HG03280 (cell line): ENCODE data around the gene SLC25A39.
"Not testable (repeated sequence)": the region's sequence is repeated elsewhere in the genome, so short reads cannot be mapped to it uniquely, and the experiment has no call there.

ENCODE experiments used
- ATAC-seq: cut with Tn5 transposase; IDR thresholded peaks from one replicate; pipeline ENCODE4 v1.9.1; 2021; ENCODE audit warnings: mild to moderate bottlenecking, moderate library complexity; ENCODE audit not compliant: unreplicated experiment

Gene SLC25A39, protein sequence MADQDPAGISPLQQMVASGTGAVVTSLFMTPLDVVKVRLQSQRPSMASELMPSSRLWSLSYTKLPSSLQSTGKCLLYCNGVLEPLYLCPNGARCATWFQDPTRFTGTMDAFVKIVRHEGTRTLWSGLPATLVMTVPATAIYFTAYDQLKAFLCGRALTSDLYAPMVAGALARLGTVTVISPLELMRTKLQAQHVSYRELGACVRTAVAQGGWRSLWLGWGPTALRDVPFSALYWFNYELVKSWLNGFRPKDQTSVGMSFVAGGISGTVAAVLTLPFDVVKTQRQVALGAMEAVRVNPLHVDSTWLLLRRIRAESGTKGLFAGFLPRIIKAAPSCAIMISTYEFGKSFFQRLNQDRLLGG

GRCh38 chr17:44324571-44325275 lies at the start of gene SLC25A39:
SLC25A39 (minus strand) TSS chr17:44324823; CDS start chr17:44323562, 1,261 bp downstream.
- ATAC-seq: peak; percentile 74

GRCh38 chr17:44372036-44372435 lies 47.4 kb upstream of the SLC25A39 start:
- ATAC-seq: no peak

- not testable (repeated sequence) for ATAC-seq
Observed at GRCh38 chr17:44369414-44370023, 44.9 kb upstream of the SLC25A39 start.

GRCh38 chr17:44368391-44369243 lies 44.0 kb upstream of the SLC25A39 start:
- ATAC-seq: not testable (repeated sequence)

DNA sequence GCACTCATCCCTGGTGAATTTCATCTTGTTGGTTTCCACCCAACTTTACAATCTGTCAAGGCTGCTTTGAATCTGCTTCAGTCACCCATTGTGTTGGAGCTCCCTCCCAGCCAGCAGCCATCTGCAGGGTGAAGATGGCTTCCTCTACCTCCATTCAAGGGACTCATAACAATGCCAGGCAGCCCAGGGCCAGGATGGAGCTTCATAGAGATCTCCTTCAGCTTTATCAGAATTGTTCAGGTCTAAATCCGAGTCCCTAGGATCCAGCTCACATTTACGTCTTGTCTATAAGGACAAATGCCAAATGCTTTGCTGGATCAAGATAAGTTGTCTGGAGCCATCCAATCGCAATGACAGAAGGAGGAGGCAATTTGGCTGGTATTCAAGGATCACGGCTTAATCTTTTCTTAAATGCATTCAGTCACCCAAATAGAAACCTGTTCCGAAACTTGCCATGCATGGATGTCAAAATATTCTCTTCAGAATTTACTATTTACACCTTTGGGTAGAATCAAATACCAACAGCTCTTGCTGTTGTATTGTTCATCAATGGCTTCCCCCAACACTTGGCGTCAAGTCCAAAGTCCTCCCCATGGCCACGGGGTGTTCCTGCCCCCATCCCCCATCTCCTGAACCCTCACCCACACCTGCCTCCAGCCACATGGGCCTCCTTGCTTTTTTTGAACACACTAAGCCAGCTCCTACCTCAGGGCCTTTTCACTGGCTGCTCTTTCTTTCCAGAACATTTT lies 42.8 kb upstream of the SLC25A39 start:
- no peak for ATAC-seq

DNA sequence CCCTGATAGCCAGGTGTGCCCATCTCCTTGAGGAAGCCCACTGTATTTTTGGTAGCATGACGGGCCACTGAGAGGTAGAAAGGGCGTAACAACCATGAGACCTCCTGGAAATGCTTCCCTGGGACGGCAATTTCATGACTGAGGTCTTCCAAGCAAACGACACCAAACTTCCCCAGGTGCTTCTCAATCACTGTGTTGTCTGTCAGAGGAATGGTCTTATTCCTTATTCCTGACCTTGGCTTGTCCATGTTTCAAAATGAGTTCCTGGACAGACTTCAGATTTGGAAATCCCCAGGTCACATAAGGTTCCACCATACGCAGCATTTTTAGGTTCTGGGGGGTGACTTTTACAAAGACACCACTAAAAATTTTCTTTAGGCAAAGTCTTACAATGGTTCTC lies 40.4 kb upstream of the SLC25A39 start:
- ATAC-seq: not testable (repeated sequence)

GRCh38 chr17:44363613-44364159 lies 39.1 kb upstream of the SLC25A39 start, which contains the start of gene FAM171A2:
FAM171A2 (minus strand) TSS chr17:44363853; CDS start chr17:44363714, 139 bp downstream.
- peak; percentile 55 for ATAC-seq

DNA sequence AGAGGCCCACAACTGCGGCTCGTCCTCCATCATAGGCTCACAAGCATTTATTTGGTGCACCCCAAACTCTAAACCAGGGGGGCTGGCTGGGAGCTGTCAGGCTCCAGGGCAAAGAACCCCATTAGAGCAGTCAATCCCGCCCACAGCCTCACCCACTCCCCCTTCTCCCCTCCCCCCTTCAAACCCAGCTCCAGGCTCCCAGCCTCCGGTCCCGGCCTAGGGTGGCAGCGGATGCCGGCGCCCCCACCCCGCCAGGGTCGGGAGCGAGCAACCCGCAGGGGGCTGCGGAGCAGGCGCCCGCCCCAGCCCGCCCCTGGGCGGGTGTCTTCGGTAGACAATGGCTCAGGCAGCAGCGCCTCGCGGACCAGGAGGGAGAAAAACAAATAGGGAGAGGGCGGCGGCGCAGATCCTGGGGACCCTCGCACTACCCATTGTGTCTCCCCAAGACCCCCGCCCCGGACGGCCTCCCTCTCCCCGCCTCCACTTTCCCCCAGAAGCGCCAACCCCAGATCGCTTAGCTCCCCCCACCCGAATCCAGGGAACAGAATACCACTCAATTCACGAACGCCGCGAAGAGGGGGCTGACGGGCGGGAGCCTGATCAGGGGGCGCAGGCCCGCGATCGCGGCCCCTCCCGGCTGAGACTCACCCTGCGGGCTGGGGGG lies 38.5 kb upstream of the SLC25A39 start:
- no peak for ATAC-seq

- no peak for ATAC-seq
Observed at GRCh38 chr17:44362459-44362948, 37.9 kb upstream of the SLC25A39 start.

DNA sequence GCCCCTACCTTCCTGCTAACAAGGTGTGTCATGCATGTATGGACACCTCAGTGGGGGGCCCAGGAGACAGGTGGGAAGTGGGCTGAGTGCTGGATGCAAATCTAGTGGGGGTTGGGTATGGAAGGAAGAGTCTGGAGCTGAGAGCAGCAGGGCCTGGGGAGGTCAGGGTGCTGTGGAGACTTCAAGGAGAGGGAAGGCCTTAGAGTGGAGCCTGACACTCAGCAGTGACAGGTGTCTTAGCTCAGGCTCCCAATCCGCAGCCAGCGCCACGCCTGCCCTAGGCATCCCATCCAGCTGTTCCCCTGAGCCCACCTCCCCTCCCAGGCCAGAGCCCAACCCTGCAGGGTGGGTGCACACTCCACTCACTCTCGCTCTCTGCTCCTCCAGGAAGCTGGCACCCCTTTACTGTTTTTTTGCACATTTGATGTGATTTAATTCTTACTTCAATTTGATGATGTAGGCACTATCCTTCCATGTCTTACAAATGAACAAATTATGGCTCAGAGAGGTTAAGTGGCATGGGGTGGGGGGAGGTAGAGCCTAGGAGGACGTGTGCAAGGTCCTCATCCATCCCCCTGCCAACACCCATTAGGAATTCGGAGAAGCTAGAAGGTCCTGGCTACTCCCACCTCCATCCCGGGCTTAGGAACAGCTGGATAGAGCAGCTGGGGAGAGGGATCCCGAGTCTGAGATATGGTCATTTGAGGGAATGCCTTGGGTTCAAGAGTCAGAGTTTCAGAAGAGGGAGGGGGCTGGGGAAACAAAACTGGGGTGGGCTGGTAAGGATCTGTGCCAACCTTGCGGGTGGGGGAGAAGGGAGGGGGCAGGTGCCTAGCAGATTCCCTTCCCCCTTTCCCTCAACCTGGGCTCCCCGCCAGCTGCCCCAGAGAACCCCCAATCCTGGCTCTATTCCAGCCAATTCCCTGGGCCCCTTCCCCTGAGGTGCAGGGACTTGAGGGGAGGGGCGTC lies 37.0 kb upstream of the SLC25A39 start:
- ATAC-seq: no peak

GRCh38 chr17:44360826-44361225 lies 36.2 kb upstream of the SLC25A39 start:
- ATAC-seq: no peak

DNA sequence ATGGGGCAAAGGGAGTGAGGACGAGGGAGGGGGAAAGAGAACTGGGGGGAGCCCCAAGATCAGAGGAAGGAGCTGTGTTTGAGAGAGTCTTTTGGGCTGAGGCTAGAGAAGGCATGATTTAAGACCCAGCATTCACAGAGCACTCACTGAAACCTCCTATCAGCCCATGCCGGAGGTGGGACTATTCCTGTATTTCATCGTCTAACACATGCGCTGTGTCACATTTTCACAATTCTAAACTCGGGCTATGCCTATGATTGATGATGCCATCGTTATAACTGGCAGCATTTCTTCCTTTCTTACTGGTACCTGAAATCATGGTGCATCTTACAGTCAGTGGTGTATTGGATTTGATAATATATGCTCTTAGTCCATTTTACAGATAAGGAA lies 35.5 kb upstream of the SLC25A39 start:
- no peak for ATAC-seq

- no peak for ATAC-seq
Observed at GRCh38 chr17:44359458-44360143, 35.0 kb upstream of the SLC25A39 start.

- no peak for ATAC-seq
Observed at GRCh38 chr17:44359006-44359405, 34.4 kb upstream of the SLC25A39 start.

GRCh38 chr17:44358066-44358465 lies 33.4 kb upstream of the SLC25A39 start:
- no peak for ATAC-seq

DNA sequence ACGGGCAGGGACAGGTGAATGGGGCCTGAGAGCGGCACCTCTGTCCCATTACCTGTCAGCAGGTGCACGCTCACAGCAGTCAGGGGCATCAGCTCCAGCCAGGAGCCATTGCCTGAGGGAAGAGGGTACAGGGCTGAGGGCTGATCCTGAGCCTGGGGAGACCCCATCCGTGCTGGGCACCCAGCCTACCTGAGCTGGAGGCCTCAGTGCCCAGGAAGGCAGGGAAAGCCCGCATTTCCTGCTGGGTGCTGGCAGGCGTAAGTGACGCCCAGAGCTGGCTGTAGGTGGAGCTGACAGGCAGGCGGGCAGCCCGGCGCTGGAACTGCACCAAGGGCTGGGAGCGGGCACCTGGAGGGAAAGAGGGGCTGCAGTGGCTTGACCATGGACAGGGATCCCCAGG lies 31.6 kb upstream of the SLC25A39 start:
- ATAC-seq: no peak

GRCh38 chr17:44355642-44356099 lies 31.0 kb upstream of the SLC25A39 start:
- ATAC-seq: no peak
